H1 (cell line): Measurements from ENCODE around the gene ARID2. TPM values are rescaled to one million over a fixed set of nuclear protein-coding genes. Genes with fewer than 3 reads are reported as not detected.

ENCODE experiments used
- CTCF ChIA-PET: fragments of 300-600 bp; sonication (Branson Sonifier 250); formaldehyde crosslinking; loops from one replicate; lab custom pipeline; 2021; ENCODE audit not compliant: partially characterized antibody; lab: Charles Lee
- POLR2A ChIA-PET: fragments of 300-600 bp; sonication (Branson Sonifier 250); formaldehyde crosslinking; loops from one replicate; lab custom pipeline; 2021; ENCODE audit warnings: inconsistent platforms; ENCODE audit not compliant: partially characterized antibody; lab: Charles Lee
- DNase-seq, 2 experiments: peaks; one replicate each; pipeline versions ENCODE4 v3.0.0 to v3.0.0-alpha.2; 2010 to 2022; ENCODE audit warnings: low spot score in 2 of 2, low read depth in 1 of 2, mixed read lengths in 1 of 2
- FAIRE-seq: peaks from 2 replicates; lab custom pipeline; 2011; peaks lifted over from hg19 to GRCh38; lab: Jason Lieb, UNC
- H2AFZ ChIP-seq: 2 replicates; pipeline ENCODE4 v1.8.1; 2012; ENCODE audit warnings: low read length, inconsistent platforms
- H2AK5ac ChIP-seq: 2 replicates; pipeline ENCODE4 v1.6.1; 2013; ENCODE audit warnings: low read depth, low read length
- H2BK120ac ChIP-seq: replicated peaks from 2 replicates; pipeline ENCODE3; 2013; ENCODE audit warnings: low read depth, low read length, inconsistent platforms
- H2BK12ac ChIP-seq: 2 replicates; pipeline ENCODE4 v1.6.1; 2013; ENCODE audit warnings: low read depth, low read length
- H2BK15ac ChIP-seq: 2 replicates; pipeline ENCODE4 v1.6.1; 2013; ENCODE audit warnings: low read length
- H2BK20ac ChIP-seq: 2 replicates; pipeline ENCODE4 v1.6.1; 2013; ENCODE audit warnings: low read length
- H2BK5ac ChIP-seq: 2 replicates; pipeline ENCODE4 v1.6.1; 2013; ENCODE audit warnings: low read depth, low read length
- H3K14ac ChIP-seq: 2 replicates; pipeline ENCODE4 v1.6.1; 2013; ENCODE audit warnings: inconsistent platforms; ENCODE audit not compliant: insufficient read length
- H3K18ac ChIP-seq: 2 replicates; pipeline ENCODE4 v1.6.1; 2013; ENCODE audit warnings: low read length; ENCODE audit errors: extremely low read depth
- H3K23ac ChIP-seq: 2 replicates; pipeline ENCODE4 v1.6.1; 2013; ENCODE audit warnings: inconsistent platforms; ENCODE audit not compliant: insufficient read length
- H3K23me2 ChIP-seq: 2 replicates; pipeline ENCODE4 v1.6.1; 2013; ENCODE audit warnings: low read depth, low read length
- H3K27ac ChIP-seq: 2 replicates; pipeline ENCODE4 v1.6.1; 2011; ENCODE audit warnings: low read depth, low read length, inconsistent platforms
- H3K27me3 ChIP-seq, 4 experiments: replicated peaks in 1 of 4; 1 replicate in 1 of 4; 2 replicates in 3 of 4; pipeline versions ENCODE4 v1.6.1 to v1.8.1; 2011 to 2013; ENCODE audit warnings: low read length in 3 of 4, mild to moderate bottlenecking in 3 of 4, inconsistent platforms in 2 of 4, mixed read lengths in 2 of 4, moderate library complexity in 1 of 4; ENCODE audit not compliant: control insufficient read depth in 3 of 4, insufficient read depth in 3 of 4; ENCODE audit errors: extremely low read depth in 1 of 4
- H3K36me3 ChIP-seq, 4 experiments: 2 replicates each; pipeline versions ENCODE4 v1.6.1 to v1.8.1; 2011 to 2013; ENCODE audit warnings: mild to moderate bottlenecking in 4 of 4, low read length in 3 of 4, moderate library complexity in 2 of 4, control low read depth in 1 of 4, inconsistent platforms in 1 of 4; ENCODE audit not compliant: insufficient read depth in 4 of 4, control insufficient read depth in 2 of 4
- H3K4ac ChIP-seq: replicated peaks from 2 replicates; pipeline ENCODE3; 2013; ENCODE audit warnings: low read length, low read depth, mixed read lengths, inconsistent platforms; ENCODE audit not compliant: insufficient read length
- H3K4me1 ChIP-seq, 4 experiments: replicated peaks in 1 of 4; 1 replicate in 1 of 4; 2 replicates in 3 of 4; pipeline versions ENCODE4 v1.6.1 to v1.8.1; 2011 to 2013; ENCODE audit warnings: low read length in 3 of 4, inconsistent platforms in 2 of 4, mixed read lengths in 1 of 4; ENCODE audit not compliant: insufficient read depth in 4 of 4, control insufficient read depth in 3 of 4
- H3K4me2 ChIP-seq, 2 experiments: 2 replicates each; pipeline versions ENCODE4 v1.6.1 to v1.8.1; 2011 to 2013; ENCODE audit warnings: low read depth in 2 of 2, low read length in 2 of 2, control low read depth in 1 of 2, inconsistent platforms in 1 of 2, mild to moderate bottlenecking in 1 of 2; ENCODE audit not compliant: insufficient read depth in 1 of 2
- H3K4me3 ChIP-seq, 4 experiments: fragments of 200-600, 300-600 bp in 1 of 4; sonication (generic), shearing (Covaris generic), sonication (Bioruptor Twin) in 1 of 4; 2 replicates each; pipeline versions ENCODE4 v1.5.1 to v1.8.1; 2011 to 2016; ENCODE audit warnings: low read length in 4 of 4, low read depth in 3 of 4, control low read depth in 2 of 4, inconsistent platforms in 2 of 4, mild to moderate bottlenecking in 2 of 4, mixed read lengths in 1 of 4, moderate library complexity in 1 of 4; ENCODE audit not compliant: insufficient read depth in 2 of 4; ENCODE audit errors: extremely low read depth in 1 of 4
- H3K56ac ChIP-seq: replicated peaks from 2 replicates; pipeline ENCODE3; 2013; ENCODE audit warnings: low read depth, mild to moderate bottlenecking, mixed read lengths, low read length, inconsistent platforms; ENCODE audit not compliant: insufficient read length
- H3K79me1 ChIP-seq: 2 replicates; pipeline ENCODE4 v1.6.1; 2013; ENCODE audit warnings: low read depth, low read length, control low read depth
- H3K79me2 ChIP-seq, 2 experiments: 2 replicates each; pipeline versions ENCODE4 v1.6.1 to v1.8.1; 2012 to 2013; ENCODE audit warnings: low read length in 2 of 2, mild to moderate bottlenecking in 2 of 2, inconsistent platforms in 1 of 2; ENCODE audit not compliant: insufficient read depth in 2 of 2, control insufficient read depth in 1 of 2
- H3K9ac ChIP-seq, 4 experiments: replicated peaks in 1 of 4; 1 replicate in 1 of 4; 2 replicates in 3 of 4; pipeline versions ENCODE4 v1.6.1 to v1.8.1; 2011 to 2013; ENCODE audit warnings: low read depth in 3 of 4, low read length in 3 of 4, control low read depth in 2 of 4, mild to moderate bottlenecking in 2 of 4, moderate library complexity in 2 of 4, inconsistent platforms in 1 of 4; ENCODE audit errors: extremely low read depth in 1 of 4
- H3K9me3 ChIP-seq, 2 experiments: 2 replicates each; pipeline versions ENCODE4 v1.6.1 to v1.8.1; 2012 to 2013; ENCODE audit warnings: mild to moderate bottlenecking in 2 of 2, moderate library complexity in 2 of 2, control low read depth in 1 of 2, inconsistent platforms in 1 of 2, low read depth in 1 of 2, low read length in 1 of 2, mixed read lengths in 1 of 2; ENCODE audit not compliant: insufficient read depth in 2 of 2
- H4K20me1 ChIP-seq, 2 experiments: replicated peaks in 1 of 2; 2 replicates each; pipeline versions ENCODE3 to v1.8.1; 2011 to 2013; ENCODE audit warnings: inconsistent platforms in 2 of 2, low read length in 2 of 2, mild to moderate bottlenecking in 1 of 2; ENCODE audit not compliant: insufficient read depth in 2 of 2, control insufficient read depth in 1 of 2
- H4K5ac ChIP-seq: 2 replicates; pipeline ENCODE4 v1.6.1; 2013; ENCODE audit warnings: low read length, low read depth, mixed read lengths, inconsistent platforms; ENCODE audit not compliant: insufficient read length
- H4K8ac ChIP-seq: 2 replicates; pipeline ENCODE4 v1.8.0; 2013; ENCODE audit warnings: mild to moderate bottlenecking, moderate library complexity, low read length, inconsistent platforms; ENCODE audit not compliant: insufficient read depth; ENCODE audit errors: extremely low read depth
- H4K91ac ChIP-seq: replicated peaks from 2 replicates; pipeline ENCODE3; 2013; ENCODE audit warnings: low read length, mixed read lengths, inconsistent platforms; ENCODE audit not compliant: insufficient read length
- ATF2 ChIP-seq: IDR thresholded peaks from 2 replicates; pipeline ENCODE4 v1.6.1; 2012; ENCODE audit warnings: low read length, inconsistent platforms
- CHD2 ChIP-seq: IDR thresholded peaks from 2 replicates; pipeline ENCODE4 v1.6.1; 2012; ENCODE audit warnings: low read length, improper control_type of control experiment
- SP4 ChIP-seq: IDR thresholded peaks from 2 replicates; pipeline ENCODE4 v1.6.1; 2012; ENCODE audit warnings: low read length, inconsistent platforms
- SUZ12 ChIP-seq: fragments of 200-600 bp; sonication (generic); IDR thresholded peaks from 2 replicates; pipeline ENCODE4 v1.6.1; 2012; ENCODE audit warnings: mild to moderate bottlenecking, inconsistent platforms, low read length, moderate library complexity, mixed read lengths
- TAF7 ChIP-seq: optimal IDR thresholded peaks from 2 replicates; pipeline ENCODE3; 2011; ENCODE audit warnings: low read depth, mild to moderate bottlenecking, inconsistent platforms, low read length, moderate library complexity, borderline replicate concordance
- TCF12 ChIP-seq: IDR thresholded peaks from 2 replicates; pipeline ENCODE4 v1.6.1; 2011; ENCODE audit warnings: low read depth, mild to moderate bottlenecking, low read length
- USF2 ChIP-seq: IDR thresholded peaks from 2 replicates; pipeline ENCODE4 v1.6.1; 2011; ENCODE audit warnings: low read length, improper control_type of control experiment
- WGBS, 2 experiments: shearing (Covaris generic) in 1 of 2; methylation state at CpG; one replicate each; pipeline versions ENCODE4 v1.1.6 to v1.1.7; 2013 to 2015; ENCODE audit warnings: low lambda C conversion rate in 2 of 2, mixed read lengths in 2 of 2, inconsistent platforms in 1 of 2, low coverage in 1 of 2, missing lambda C conversion rate in 1 of 2; ENCODE audit not compliant: insufficient replicate concordance in 2 of 2, insufficient coverage in 1 of 2, insufficient read length in 1 of 2; ENCODE audit errors: extremely low coverage in 1 of 2, missing lambda C conversion rate in 1 of 2; 5-methylcytosine and 5-hydroxymethylcytosine counted together
- polyA plus RNA-seq, 7 experiments: library from polyadenylated mRNA; depleted of rRNA in 3 of 7; stranded (reverse) in 5 of 7; unstranded in 2 of 7; fragments of >200 nt in 5 of 7; fragments of 200-250 nt in 2 of 7; gene quantifications; 1 replicate in 5 of 7; 2 replicates in 1 of 7; 4 replicates in 1 of 7; pipeline versions ENCODE4 v1.2.1 to v1.2.3, GENCODE V29; 2011 to 2013; ENCODE audit warnings: missing spikeins in 2 of 7, mixed read lengths in 2 of 7
- total RNA-seq: library from RNA; stranded (reverse); fragmentation: NEBNext Ultra II Directional; extraction: Animal tissue kit (Norgen Biotek cat#: 25700); gene quantifications from 2 replicates; pipeline ENCODE4 v1.2.1, GENCODE V29; 2021

Gene ARID2
- total and polyA plus RNA-seq, 2 of the 8 experiments (the other 6 are each of a cell fraction or from before 2014, with no cell fraction given): 32.0 to 45.2 TPM

GRCh38 chr12:45775465-45775864 lies 46.0 kb downstream of the ARID2 start:
- CTCF ChIA-PET: no interaction called here
- Histone ChIP-seq H3K4me3 (no peak overlapping the region), H3K23me2 (no peaks in the 10 kb centered on the region), H3K79me1 (peaks cover under 1% of the 10 kb centered on the region), H3K4me2 (no peak overlapping the region), H2BK20ac (no peak overlapping the region), H3K4ac (no peak overlapping the region), H3K27ac (no peak overlapping the region)
- DNase-seq: no peak
- TF ChIP-seq TCF12 (no peak), USF2 (no peak), SUZ12 (no peak), SP4 (no peak), TAF7 (no peak), CHD2 (no peak), ATF2 (no peak)
- TF ChIP-seq, all 59 proteins: peak for 0
- Histone ChIP-seq H3K36me3 (no peaks in the 10 kb centered on the region), H2BK120ac (no peak overlapping the region), H4K91ac (no peak overlapping the region), H2BK15ac (no peak overlapping the region), H3K14ac (no peak overlapping the region), H4K20me1 (peaks cover 6 to 9% of the 10 kb centered on the region in 2 experiments), H3K79me2 (peaks cover 0 to 87% of the 10 kb centered on the region in 2 experiments; a peak in 2 of 4 replicates), H3K9ac (no peak overlapping the region), H4K8ac (no peak overlapping the region), H3K4me1 (peaks cover 0 to 1% (median 0%) of the 10 kb centered on the region in 4 experiments; a peak in 2 of 7 replicates), H3K56ac (no peak overlapping the region), H3K9me3 (no peaks in the 10 kb centered on the region), H3K23ac (no peak overlapping the region), H3K27me3 (no peaks in the 10 kb centered on the region), H2BK12ac (no peak overlapping the region), H2BK5ac (no peak overlapping the region), H3K18ac (no peak overlapping the region), H2AK5ac (no peak overlapping the region), H2AFZ (no peak overlapping the region), H4K5ac (no peak overlapping the region)
- FAIRE-seq: no peak
- WGBS, 2 experiments: 93% methylated on average over 1 of the region's 1 CpG; no CpG with 5 or more reads in 1 of the 2 experiments
- POLR2A ChIA-PET: interaction anchor here (1.1 to 1.6 kb wide), 3 partner anchors 10 to 19 kb away, joined by 3 to 5 read pairs (median 4); no protein-coding TSS in a partner anchor
